GM13977 (cell line): ENCODE results near the gene CARM1.

Experiments
- DNase-seq: peaks from one replicate; pipeline ENCODE4 v3.0.0; 2012; ENCODE audit warnings: low spot score
- in situ Hi-C: fragments of 300-500 bp; cut with MboI; formaldehyde crosslinking; loops from one replicate; pipeline ENCODE4 v1.12.0; 2022; ENCODE audit warnings: low sequenced_read_pairs, low pct_unique_long_range_greater_than_20kb, mixed read lengths, inconsistent platforms; ENCODE audit not compliant: unreplicated experiment
- TF ChIP-seq, protein P1 (sequence below): IDR thresholded peaks from 2 replicates; pipeline ENCODE4 v1.5.1; 2012; ENCODE audit warnings: mild to moderate bottlenecking, control low read depth; ENCODE audit not compliant: insufficient read depth; ENCODE audit errors: extremely low read depth, missing control alignments

Gene CARM1

DNA sequence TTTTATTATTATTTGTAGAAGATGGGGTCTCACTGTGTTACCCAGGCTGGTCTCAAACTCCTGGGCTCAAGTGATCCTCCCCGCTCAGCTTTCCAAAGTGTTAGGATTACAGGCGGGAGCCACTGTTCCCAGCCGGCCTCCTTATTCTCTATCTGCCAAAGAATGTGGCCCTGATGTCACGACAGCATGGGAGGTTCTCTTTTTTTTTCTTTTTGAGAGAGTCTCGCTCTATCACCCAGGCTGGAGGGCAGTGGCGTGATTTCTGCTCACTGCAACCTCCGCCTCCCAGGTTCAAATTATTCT lies 23.5 kb downstream of the CARM1 start:
- TF ChIP-seq, protein P1, sequence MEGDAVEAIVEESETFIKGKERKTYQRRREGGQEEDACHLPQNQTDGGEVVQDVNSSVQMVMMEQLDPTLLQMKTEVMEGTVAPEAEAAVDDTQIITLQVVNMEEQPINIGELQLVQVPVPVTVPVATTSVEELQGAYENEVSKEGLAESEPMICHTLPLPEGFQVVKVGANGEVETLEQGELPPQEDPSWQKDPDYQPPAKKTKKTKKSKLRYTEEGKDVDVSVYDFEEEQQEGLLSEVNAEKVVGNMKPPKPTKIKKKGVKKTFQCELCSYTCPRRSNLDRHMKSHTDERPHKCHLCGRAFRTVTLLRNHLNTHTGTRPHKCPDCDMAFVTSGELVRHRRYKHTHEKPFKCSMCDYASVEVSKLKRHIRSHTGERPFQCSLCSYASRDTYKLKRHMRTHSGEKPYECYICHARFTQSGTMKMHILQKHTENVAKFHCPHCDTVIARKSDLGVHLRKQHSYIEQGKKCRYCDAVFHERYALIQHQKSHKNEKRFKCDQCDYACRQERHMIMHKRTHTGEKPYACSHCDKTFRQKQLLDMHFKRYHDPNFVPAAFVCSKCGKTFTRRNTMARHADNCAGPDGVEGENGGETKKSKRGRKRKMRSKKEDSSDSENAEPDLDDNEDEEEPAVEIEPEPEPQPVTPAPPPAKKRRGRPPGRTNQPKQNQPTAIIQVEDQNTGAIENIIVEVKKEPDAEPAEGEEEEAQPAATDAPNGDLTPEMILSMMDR, result no peak
- in situ Hi-C loops, result no loop called here
- no peak for DNase-seq

DNA sequence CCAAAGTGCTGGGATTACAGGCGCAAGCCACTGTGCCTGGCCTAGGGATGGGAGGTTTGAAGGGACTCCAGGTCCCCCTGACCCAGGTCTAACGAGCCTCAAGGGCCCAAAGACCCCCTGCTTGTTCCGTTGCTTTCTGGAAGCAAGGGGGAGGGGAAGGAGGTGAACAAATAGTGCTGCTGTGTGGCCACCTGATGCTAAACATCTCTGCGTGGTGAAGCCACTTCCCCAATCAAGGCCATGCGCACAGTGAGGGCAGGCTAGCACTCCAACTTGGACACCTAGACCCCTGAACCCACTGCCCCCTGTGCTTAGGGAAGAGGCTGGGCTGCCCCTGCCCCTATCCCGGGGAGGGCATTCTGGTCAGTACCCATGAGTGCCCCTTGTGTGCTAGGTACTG lies 24.0 kb downstream of the CARM1 start:
- in situ Hi-C loops, result no loop called here
- TF ChIP-seq, protein P1, result no peak
- DNase-seq, result no peak

DNA sequence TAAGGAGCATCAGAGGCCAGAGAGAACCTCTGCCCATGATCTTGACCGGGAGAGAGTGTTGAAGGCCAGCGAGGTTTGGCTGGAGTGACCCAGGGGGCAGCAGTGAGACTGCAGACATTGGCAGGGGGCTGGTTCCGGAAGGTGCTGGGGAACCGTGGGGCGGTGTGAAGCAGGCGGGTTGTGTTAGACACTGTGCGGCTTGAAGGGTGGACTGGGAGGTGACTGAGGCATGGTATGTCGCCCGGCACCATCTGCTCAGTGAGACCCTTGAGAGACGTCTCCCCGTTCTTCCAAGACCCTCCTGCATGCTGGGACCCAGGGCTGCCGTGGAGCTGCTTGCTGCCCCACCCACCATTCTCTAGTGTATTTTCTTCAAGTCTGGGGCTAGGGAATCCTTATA lies 24.6 kb downstream of the CARM1 start:
- TF ChIP-seq, protein P1, result no peak
- no peak for DNase-seq
- in situ Hi-C loops, result no loop called here

DNA sequence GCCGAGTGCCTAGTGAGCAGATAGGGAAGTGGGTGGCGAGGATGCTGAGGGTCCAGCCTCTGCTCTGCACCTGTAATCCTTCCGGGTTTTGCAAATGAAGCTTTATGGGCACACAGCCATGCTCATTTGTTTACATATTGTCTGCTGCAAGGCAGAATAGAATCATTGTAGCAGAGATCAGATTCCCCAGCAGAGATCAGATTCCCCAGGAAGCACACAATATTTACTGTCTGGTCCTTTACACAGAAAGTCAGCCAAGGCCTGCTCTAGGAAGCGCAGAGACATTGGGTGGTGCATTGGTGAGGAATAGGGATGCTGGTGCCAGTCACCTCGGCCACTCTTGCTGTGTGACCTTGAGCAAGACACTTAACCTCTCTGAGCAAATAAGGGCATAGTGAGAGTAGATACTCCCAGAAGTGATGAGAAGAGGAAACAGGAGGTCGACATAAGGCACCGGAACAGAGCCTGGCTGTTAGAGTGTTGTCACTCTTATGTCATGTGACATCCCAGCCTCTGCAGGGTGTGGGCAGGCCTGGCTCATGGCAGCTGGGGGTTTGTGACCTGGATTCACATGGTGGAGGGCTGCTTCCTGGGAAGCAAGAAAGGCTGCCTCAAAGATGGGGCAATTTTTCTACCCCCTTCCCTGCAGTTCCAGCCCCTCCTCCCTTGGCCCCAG lies 25.6 kb downstream of the CARM1 start:
- TF ChIP-seq, protein P1, result no peak
- no peak for DNase-seq
- in situ Hi-C loops, result no loop called here

DNA sequence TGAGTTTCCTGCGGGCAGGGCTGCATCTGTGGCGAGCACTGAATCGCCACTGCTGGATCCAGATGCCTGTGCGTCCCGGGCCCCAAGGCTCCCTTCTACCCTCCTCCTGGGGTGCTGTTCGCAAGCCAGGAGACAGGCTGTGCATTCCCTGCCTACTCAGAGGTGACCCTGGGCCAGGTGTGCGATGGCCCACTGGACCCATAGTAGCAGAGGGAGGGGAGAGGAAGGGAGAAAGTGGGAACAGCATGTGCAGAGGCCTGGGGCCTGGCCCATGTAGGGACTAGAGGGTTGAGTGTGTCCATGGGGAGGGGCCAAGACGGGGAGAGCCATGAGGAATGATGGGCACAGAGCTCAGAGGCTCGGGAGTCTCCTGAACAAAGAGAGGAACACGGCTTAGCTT lies 27.3 kb downstream of the CARM1 start:
- TF ChIP-seq, protein P1, result no peak
- DNase-seq, result no peak
- in situ Hi-C loops, result no loop called here

DNA sequence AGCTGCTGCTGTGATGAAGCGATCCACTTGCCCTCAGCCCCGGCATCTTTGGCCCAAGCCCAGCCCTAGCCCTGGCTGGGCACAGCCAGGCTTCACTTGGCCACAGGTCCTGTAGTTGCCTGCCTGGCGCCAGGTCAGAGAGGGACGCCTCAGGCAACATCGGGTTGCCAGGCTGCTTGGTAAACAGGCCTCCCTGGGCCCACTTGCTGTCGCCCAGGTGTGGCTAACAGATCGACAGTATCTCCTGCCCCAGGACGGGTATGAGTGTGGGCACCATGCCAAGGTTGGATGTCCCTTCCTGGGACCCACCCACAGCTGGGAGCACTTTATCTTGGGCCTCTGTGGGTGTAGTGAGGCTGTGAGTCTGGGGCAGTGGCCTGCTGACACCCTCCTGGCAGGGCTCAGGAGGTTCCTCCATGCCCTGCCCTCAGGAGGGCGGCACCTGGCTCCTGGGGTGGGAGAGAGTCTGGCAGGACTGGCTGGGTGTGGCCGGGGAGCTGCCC lies 27.8 kb downstream of the CARM1 start:
- TF ChIP-seq, protein P1, result no peak
- in situ Hi-C loops, result no loop called here
- DNase-seq, result no peak
